ENCODE measurements around the gene TH.

TH gene

GRCh38 chr11:2177076-2177475 lies 5.5 kb upstream of the TH start:
- DNase-seq, result no peak

GRCh38 chr11:2176389-2176900 lies 4.8 kb upstream of the TH start:
- DNase-seq, result no peak

GRCh38 chr11:2175659-2176058 lies 4.0 kb upstream of the TH start:
- DNase-seq, result no peak

GRCh38 chr11:2174361-2174760 lies 2.7 kb upstream of the TH start:
- no peak for DNase-seq

GRCh38 chr11:2173761-2174160 lies 2.1 kb upstream of the TH start:
- no peak for DNase-seq

- DNase-seq, result peak in 1 of 3 donors; percentile 34
Observed at GRCh38 chr11:2173150-2173693, 1.6 kb upstream of the TH start.

- DNase-seq, result no peak
Observed at GRCh38 chr11:2172676-2173075, 1.1 kb upstream of the TH start.

GRCh38 chr11:2169626-2170570 lies 1.7 kb downstream of the TH start:
- DNase-seq, result no peak

- DNase-seq, result no peak
Observed at GRCh38 chr11:2169005-2169378, 2.6 kb downstream of the TH start.

GRCh38 chr11:2168286-2169004 lies 3.2 kb downstream of the TH start:
- DNase-seq, result no peak

- no peak for DNase-seq
Observed at GRCh38 chr11:2167141-2168045, 4.2 kb downstream of the TH start.

- DNase-seq, result peak; percentile 24 to 46 (median 29)
Observed at GRCh38 chr11:2166091-2166851, 5.3 kb downstream of the TH start.

- DNase-seq, result no peak
Observed at GRCh38 chr11:2165571-2165970, 6.0 kb downstream of the TH start.

GRCh38 chr11:2164861-2165555 lies 6.6 kb downstream of the TH start:
- DNase-seq, result no peak

GRCh38 chr11:2164081-2164480 lies 7.5 kb downstream of the TH start:
- DNase-seq, result no peak

- DNase-seq, result no peak
Observed at GRCh38 chr11:2163428-2163978, 8.1 kb downstream of the TH start.

- DNase-seq, result no peak
Observed at GRCh38 chr11:2160736-2161259, 10.8 kb downstream of the TH start, which contains the start of gene INS. TSS of gene INS (minus strand) at chr11:2161209. CDS start at chr11:2160971, 238 bp downstream.

- no peak for DNase-seq
Observed at GRCh38 chr11:2159536-2160413, 11.8 kb downstream of the TH start.

- DNase-seq, result no peak
Observed at GRCh38 chr11:2158966-2159365, 12.6 kb downstream of the TH start.
